ENCODE results near the gene LRRC56.
"Not testable (repeated sequence)": the region's sequence is repeated elsewhere in the genome, so short reads cannot be mapped to it uniquely, and the experiment has no call there.

LRRC56 gene

DNA sequence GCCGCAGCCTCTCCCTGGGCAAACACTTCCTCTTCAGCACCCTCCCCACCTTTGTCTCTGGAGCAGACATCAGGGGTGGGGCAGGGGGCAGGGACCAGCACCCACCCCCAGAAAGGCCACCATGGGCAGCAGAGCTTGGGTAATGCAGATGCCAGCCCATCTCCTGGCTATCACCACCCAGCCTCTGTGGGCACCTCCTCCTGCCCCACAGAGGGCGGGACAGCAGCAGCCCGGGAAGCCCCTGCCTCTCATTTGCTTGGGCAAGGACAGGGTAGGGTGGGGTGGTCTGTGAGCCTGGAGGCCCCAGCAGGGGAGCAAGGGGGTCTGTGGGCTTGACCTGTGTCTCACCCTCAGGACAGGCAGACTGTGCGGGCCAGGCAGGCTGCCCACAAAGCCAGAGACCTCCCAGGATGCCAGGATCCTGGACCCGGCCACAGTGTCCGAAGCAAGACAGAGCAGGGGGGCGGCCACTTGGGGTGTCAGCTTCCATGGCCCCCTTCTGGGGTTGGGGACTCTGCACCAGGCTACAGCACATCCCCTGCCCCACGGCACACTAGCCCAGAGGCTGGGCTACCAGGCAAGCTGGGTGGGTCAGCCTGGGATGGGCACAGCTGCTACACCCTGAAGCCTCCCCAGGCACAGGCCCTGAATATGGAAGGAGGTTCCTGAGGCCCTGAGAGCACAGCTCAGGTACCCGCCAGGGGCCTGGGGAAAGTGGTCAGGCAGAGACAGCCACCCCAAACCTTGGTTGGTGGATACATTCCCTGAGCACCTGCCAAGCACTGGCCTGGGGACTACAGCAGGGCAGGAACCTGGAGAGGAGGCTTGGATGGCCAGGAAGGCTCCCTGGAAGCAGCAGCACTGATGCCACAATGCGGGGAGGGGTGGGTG is 34.8 kb upstream of the LRRC56 start:
- no peak for DNase-seq

DNA sequence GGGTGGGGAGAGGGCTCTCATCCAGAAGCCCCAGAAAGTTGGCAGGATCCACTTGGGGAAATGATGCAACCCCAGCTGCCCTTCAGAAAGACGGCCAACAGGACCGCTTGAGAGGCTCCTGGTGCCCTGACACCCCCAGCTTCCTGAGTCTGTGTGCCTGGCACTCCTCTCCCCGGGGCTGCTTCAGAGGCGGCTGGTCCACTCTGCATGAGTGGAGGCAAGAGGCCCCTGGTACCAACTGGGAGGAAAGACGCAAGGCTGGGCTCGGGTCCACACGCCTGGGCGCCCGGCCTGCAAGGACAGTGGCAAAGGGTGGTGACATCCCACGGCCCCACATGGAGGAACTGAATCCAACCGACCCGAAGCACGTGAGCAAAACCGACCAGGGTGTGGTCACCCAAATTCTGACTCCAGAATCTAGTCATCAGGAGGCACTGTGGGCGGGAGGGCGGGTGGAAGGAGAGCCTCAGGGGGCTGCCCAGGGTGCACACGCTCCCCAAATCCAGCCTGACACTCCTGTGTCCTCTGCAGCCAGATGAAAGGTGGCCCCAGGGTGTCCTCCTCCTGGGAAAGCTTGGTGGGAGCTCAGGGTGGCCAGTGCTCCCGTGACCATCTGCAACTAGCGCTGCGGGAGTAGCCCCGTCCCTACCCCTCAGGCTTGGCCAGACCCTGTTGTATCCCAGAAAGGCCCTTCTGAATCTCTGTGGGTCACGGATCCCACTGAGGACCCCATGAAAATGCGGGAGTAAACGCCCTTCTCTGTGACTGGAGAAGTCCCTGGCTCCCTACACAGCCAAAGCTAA is 33.9 kb upstream of the LRRC56 start:
- DNase-seq: no peak

DNA sequence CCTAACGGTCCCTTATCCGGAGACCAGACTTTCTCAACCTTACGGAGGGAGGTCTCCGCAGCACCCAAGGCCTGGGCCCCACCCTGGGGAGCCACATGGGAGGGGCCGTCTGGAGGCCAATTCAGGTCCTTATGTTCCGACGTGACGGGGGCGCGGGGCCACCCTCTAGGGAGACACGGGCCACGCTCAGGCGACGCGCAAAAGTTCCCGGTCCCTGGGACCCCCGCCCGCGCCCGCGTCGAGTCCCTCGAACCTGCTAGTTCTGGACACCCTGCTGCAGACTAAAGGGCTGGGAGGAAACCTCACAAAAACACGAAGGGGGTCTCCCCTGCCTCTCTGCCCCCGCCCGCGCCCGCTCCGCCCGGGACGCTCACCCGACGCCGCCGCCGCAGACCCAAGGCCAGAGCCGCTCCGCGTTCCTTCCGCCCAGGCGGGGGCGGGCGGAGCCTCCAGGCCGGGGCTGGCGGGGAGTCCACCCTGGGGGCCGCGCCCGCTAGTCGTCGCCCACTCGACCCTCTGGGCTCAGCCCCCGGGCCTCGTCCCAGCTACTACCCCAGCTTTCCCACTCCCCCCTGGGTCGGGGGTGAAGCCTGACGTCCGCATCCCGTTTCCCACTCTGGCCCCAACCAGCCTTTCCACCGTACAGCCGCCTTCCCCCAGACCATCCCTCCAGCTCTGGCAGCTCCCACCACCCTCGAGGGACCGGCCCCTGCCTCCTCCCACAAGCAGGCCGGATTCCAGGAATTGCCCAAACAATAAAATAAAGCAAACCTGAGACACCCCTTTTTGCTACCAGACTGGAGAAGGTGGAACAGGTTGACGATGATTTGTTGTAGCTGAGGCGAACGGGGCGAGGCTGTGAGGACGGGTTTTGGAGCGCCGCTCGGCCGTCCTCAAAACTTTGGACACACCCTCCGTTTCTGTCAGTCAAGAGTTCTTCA is 33.0 kb upstream of the LRRC56 start:
- DNase-seq: no peak

DNA sequence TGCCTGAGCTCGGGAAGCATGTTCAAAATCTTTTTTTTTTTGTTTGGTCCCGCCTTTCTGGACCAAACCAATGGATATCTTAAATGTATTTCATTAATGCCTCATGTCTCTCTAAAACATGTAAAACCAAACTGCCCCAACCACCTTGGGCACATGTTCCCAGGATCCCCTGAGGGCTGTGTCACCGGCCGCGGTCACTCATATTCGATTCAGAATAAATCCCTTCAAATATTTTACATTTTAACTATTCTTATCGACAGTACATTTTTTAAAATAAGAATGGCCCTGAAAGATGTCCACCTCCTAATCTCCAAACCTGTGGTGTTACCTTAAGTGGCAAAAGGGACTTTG is 32.4 kb upstream of the LRRC56 start:
- DNase-seq: no peak

GRCh38 chr11:506238-506994 is 30.9 kb upstream of the LRRC56 start:
- DNase-seq: peak; percentile 91

GRCh38 chr11:506995-507726 is 30.2 kb upstream of the LRRC56 start, which contains the start of gene RNH1:
Gene RNH1, minus strand, starts transcription at chr11:507242. Its CDS starts 5,080 bp downstream, at chr11:502162.
- peak; percentile 81 for DNase-seq

GRCh38 chr11:507727-508515 is 29.4 kb upstream of the LRRC56 start:
- no peak for DNase-seq

GRCh38 chr11:508956-509355 is 28.4 kb upstream of the LRRC56 start:
- no peak for DNase-seq

DNA sequence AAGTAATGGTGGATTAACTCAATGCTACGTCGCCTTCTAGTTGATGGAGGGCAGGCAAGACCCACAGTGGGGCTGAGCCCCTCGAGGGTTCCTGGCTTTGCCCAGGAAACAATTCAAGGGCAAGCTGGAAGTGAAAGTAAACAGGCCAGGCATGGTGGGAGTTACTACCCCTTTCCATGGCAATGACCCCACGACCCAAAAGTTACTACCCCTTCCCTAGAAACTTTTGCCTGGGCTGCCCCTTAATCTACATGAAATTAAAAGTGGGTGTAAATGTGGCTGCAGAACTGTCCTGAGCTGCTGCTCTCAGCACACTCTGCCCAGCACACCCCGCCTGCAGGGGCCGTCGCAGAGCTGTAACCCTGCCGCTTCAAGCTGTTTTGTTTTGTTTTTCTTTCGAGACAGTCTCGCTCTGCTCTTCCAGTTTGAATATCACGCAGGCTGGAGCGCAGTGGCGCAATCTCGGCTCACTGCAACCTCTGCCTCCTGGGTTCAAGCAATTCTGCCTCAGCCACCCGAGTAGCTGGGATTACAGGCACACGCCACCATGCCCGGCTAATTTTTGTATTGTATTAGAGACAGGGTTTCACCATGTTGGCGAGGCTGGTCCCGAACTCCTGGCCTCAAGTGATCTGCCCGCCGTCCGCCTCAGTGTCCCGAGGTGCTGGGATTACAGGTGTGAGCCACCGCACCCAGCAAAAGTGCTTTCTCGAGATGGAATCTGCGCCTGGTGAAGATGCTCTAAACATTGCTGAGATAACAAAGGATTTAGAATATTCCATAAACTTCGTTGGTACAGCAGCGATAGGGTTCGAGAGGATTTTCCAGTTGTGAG is 24.3 kb upstream of the LRRC56 start:
- DNase-seq: no peak

- no peak for DNase-seq
These were observed 22.7 kb upstream of the LRRC56 start for GRCh38 chr11:514606-515005.

DNA sequence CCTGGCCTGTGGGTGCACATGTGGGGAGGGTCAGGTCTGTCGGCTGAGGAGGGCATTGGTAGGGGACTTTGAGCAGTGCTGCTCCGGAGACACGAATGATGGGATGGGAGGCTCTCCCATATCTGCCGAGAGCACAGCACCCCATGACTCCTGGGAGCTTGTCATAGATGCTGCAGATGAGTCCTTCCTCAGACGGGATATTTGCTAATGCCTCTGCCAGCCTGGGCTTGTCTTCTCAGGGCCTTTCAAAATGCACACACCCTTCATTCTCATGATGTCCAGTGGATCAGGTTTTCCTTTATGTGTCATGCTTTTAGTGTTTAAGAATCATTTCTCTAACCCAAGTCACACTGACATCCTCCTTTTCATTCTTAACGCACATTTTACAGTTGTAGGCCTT is 22.2 kb upstream of the LRRC56 start:
- DNase-seq: no peak

DNA sequence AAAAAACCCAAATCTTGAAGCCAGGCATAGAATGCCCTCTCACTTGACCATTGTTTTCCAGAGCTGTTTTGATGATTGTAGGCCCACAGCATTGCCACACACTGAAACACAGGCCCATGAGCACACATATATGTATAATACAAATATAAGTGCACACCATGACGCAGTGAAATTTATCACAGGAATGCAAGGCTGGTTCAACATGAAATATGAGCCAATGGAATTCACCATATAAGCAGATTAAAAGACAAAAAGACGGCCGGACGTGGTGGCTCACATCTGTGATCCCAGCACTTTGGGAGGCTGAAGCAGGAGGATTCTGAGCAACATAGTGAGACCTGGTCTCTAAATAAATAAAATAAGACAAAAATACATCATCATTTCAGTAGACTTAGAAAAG is 20.9 kb upstream of the LRRC56 start:
- DNase-seq: no peak

DNA sequence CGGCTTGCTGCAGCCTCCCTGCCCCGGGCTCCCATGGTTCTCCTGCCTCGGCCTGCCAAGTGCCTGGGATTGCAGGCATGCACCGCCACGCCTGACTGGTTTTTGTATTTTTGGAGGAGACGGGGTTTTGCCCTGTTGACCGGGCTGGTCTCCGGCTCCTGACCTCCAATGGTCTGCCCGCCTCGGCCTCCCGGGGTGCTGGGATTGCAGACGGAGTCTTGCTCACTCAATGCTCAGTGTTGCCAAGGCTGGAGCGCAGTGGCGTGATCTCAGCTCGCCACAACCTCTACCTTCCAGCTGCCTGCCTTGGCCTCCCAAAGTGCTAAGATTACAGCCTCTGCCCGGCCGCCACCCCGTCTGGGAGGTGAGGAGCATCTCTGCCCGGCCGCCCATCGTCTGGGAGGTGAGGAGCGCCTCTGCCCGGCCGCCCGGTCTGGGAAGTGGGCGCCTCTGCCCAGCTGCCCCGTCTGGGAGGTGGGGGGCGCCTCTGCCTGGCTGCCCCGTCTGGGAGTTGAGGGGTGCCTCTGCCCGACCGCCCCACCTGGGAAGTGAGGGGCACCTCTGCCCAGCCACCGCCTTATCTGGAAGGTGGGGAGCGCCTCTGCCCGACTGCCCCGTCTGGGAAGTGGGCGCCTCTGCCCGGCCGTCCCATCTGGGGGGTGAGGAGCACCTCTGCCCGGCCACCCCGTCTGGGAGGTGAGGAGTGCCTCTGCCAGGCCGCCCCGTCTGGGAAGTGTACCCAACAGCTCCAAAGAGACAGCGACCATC is 20.2 kb upstream of the LRRC56 start:
- not testable (repeated sequence) for DNase-seq

DNA sequence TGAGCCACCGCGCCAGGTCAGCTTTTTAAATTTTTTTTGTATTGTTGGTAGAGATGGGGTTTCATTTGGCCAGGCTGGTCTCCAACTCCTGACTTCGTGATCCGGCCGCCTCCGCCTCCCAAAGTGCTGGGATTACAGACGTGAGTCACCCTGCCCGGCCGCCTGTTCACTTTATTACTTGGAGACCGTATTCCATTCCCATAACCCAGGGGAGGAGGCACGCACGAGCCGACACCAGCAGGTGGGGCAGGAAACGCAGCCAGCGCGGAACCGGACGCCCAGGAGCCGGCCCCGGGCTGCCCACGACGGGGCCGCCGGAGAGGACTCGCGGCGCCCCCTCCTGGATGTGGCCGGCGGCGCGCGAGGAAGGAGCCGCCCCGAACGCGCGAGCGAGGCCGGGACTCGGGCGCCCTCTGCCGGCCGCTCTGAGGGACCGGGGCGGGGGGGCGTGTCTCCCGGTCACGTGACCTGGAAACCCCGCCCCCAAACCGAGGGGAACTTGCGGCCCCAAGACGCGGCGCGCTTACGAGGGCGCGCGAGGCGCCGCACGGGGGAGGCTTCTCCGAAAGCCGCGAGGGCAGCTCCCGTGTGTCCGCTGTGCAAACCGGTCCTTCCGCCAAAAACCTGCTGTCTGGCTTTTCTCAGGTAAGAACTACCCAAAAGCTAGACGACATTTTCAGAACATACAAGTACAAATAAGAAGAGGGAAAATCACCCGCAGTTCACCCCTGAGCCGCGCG is 18.7 kb upstream of the LRRC56 start:
- DNase-seq: peak; percentile 87

- no peak for DNase-seq
These were observed 16.7 kb upstream of the LRRC56 start for GRCh38 chr11:520428-521176.

DNA sequence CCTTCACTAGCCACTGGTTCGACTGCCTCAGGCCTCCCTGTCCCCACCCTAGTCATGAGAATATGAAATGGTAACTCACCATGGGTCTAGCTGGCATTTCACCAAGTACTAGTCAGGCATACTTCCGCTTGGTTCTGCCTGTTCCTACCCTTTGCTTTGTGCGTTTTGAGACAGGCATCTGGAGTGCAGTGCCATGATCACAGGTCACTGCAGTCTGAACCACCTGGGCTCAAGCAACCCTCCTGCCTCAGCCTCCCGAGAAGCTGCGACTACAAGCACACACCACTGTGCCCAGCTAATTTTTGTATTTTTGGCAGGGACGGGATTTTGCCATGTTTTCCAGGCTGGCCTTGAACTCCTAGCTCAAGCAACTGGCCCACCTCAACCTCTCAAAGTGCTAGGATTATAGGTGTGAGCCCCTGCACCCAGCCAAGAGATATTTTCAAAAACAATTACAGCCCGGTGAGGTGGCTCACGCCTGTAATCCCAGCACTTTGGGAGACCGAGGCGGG is 16.1 kb upstream of the LRRC56 start:
- no peak for DNase-seq

DNA sequence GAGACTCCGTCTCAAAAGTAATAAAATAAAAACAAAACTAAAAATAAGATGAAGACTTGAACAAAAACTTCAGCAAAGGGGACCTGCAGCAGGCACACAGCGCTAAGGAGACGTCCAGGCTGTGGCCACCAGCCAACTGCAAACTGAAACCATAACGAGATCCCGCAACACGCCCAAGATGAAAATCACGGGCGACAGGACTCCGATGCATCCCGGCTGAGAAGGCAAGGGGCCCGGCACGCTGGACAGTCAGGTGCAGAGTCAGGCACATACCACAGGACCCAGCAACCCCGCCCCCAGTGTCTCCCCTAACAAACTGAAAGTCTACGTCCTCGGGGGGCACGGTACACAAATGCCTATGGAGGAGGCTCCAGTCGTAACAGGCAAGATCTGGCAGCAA is 11.1 kb upstream of the LRRC56 start:
- DNase-seq: no peak

All from amniotic stem cell (primary cell).